HG02852 (cell line): Measurements from ENCODE around the gene MAD1L1.

Experiments used
- ATAC-seq: cut with Tn5 transposase; IDR thresholded peaks from one replicate; pipeline ENCODE4 v1.9.1; 2021; ENCODE audit warnings: mild to moderate bottlenecking, moderate library complexity; ENCODE audit not compliant: unreplicated experiment

Gene MAD1L1

GRCh38 chr7:2106440-2106839, 126.3 kb downstream of the MAD1L1 start:
- no peak for ATAC-seq

- no peak for ATAC-seq
Observed at GRCh38 chr7:2105917-2106316, 126.8 kb downstream of the MAD1L1 start.

- ATAC-seq, result no peak
Observed at GRCh38 chr7:2105280-2105679, 127.5 kb downstream of the MAD1L1 start.

- no peak for ATAC-seq
Observed at GRCh38 chr7:2104716-2105115, 128.0 kb downstream of the MAD1L1 start.

GRCh38 chr7:2104107-2104710, 128.5 kb downstream of the MAD1L1 start:
- no peak for ATAC-seq

- no peak for ATAC-seq
Observed at GRCh38 chr7:2103071-2103898, 129.5 kb downstream of the MAD1L1 start.

- no peak for ATAC-seq
Observed at GRCh38 chr7:2102375-2102723, 130.4 kb downstream of the MAD1L1 start.

- no peak for ATAC-seq
Observed at GRCh38 chr7:2101630-2102374, 130.9 kb downstream of the MAD1L1 start.

GRCh38 chr7:2100278-2101208, 132.2 kb downstream of the MAD1L1 start:
- no peak for ATAC-seq

GRCh38 chr7:2099048-2099957, 133.4 kb downstream of the MAD1L1 start:
- ATAC-seq, result no peak

- ATAC-seq, result no peak
Observed at GRCh38 chr7:2098496-2098895, 134.2 kb downstream of the MAD1L1 start.

- ATAC-seq, result no peak
Observed at GRCh38 chr7:2098056-2098455, 134.7 kb downstream of the MAD1L1 start.

- ATAC-seq, result no peak
Observed at GRCh38 chr7:2097492-2097891, 135.3 kb downstream of the MAD1L1 start.

- no peak for ATAC-seq
Observed at GRCh38 chr7:2096692-2097387, 135.9 kb downstream of the MAD1L1 start.

GRCh38 chr7:2095436-2095835, 137.3 kb downstream of the MAD1L1 start:
- no peak for ATAC-seq

GRCh38 chr7:2094454-2095045, 138.2 kb downstream of the MAD1L1 start:
- no peak for ATAC-seq

GRCh38 chr7:2093843-2094220, 138.9 kb downstream of the MAD1L1 start:
- ATAC-seq, result no peak

- no peak for ATAC-seq
Observed at GRCh38 chr7:2093215-2093842, 139.4 kb downstream of the MAD1L1 start.
